ENCODE data around the gene AURKAIP1.
"Not testable (repeated sequence)": the region's sequence is repeated elsewhere in the genome, so short reads cannot be mapped to it uniquely, and the experiment has no call there.

AURKAIP1 gene

DNA sequence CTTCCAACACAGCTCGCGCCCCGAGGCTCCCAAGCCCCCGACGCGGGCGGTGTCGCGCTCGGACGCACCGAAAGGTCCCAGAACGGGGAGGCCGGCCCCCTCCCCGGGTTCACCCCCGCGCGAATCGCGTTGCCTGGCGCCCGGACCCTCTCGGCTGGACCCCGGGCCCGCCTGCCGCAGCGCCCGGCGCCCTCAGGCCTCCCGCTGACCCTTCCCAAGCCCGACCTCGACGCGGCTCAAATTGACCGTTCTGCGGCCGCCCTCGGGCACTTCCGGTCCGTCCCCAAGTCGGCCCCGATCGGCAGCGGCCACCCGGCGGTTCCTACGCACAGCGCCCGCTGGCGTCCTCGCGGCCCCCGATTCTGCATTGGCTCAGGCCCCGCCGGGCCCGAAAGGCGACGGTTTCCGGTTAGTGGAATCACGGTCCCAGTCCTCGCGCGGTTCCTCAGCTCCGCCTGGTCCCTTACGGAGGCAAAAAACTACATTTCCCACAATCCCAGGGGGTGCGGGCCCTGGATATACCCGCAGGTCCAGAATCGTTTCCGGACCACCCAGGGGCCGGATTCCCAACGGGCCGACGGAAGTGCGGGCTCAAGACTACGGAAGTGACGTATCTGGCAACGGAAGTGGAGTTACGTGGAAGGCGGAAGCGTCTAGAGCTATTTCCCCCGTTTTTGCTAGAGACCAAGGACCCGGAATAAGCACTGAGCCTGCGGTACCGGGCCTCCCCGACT, at the start of gene AURKAIP1:
Gene AURKAIP1, minus strand, starts transcription at position 279 of the 734 bp plus-strand sequence. CDS start 451 bp downstream, outside the sequence.
- DNase-seq: peak; percentile 98

DNA sequence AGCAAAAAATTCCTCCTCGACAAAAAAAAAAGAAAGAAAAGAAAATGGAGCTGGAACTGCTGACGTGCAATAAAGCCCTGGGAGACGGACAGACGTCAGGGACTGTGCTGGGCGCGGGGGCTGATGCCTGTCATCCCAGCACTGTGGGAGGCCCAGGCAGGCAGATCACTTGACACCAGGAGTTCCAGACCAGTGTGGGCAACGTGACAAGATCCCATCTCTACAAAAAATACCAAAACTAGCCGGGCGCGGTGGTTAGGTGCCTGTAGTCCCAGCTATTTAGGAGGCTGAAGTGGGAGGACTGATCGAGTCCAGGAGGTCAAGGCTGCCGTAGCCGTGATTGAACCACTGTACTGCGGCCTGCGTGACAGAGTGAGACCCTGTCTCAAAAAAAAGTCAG, 49.7 kb upstream of the AURKAIP1 start:
- no peak for DNase-seq

DNA sequence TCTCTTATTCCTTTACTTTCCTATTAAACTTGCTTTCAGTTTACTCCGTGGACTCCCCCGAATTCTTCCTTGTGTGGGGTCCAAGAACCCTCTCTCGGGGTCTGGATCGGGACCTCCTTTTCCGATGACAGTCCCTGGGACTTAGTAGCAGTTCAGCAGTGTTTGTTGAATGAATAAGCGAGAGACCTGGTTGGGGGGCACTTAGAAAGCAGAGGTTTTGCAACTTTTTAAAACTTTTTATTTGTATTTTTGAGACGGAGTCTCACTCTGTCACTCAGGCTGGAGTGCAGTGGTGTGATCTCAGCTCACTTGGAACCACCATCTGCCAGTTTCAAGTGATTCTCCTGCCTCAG, 48.2 kb upstream of the AURKAIP1 start:
- DNase-seq: no peak

DNA sequence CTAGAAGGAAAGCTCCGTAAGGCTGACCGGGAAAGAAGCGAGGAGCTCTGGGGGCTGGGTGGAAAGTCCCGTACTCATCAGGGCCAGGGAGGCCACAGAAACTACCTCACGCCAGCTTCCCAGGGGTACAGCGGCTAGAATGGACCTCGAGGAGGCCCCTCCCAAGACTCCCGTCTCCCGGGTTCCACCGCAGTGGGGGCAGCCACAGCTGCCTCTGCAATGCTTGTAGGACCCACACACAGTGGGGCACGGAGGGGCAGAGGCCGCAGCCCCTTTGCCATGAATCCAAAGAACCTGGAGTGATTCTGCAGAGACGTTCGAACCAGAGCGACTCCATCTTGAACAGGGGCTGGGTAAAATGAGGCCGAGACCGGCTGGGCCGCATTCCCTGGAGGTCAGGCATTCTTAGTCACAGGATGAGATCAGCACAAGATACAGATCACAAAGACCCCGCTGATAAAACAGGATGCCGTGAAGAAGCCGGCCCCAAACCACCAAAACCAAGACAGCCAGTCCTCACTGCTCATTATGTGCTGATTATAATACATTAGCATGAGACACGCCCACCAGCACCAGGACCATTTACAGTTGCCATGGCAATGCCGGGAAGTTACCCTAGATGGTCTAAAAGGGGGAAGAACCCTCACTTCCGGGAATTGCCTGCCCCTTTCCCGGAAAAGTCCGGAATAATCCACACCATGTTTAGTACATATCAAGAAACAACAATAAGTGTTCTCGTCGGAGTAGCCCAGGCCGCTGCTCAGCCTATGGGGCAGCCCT, 47.6 kb upstream of the AURKAIP1 start:
- no peak for DNase-seq

DNA sequence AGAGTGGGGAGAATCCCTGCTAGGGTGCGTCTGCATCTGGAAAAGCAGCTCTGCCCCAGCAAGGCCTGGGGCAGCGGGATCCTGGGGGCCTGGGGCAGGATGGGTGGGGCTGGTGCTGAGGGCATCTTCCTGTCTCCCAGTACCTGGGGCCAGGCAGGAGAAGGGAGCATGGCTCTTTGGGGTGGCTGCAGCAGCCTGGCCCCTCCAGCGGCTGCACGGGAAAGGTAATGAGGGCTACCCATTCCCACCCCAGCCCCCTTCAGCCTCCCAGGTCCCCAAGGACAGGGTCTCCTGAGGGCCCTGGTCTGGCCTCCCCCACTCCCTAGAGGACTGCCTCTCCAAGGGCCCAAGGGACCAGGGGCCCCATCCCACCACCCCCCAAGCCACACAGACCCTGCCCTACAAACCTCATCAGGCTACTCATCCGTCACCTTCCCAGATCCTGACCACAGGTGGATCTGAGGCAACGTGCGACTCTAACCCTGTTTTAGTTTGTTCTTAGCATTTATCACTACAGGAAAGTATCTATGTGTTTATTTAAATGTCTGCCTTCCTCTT, 47.0 kb upstream of the AURKAIP1 start:
- no peak for DNase-seq

DNA sequence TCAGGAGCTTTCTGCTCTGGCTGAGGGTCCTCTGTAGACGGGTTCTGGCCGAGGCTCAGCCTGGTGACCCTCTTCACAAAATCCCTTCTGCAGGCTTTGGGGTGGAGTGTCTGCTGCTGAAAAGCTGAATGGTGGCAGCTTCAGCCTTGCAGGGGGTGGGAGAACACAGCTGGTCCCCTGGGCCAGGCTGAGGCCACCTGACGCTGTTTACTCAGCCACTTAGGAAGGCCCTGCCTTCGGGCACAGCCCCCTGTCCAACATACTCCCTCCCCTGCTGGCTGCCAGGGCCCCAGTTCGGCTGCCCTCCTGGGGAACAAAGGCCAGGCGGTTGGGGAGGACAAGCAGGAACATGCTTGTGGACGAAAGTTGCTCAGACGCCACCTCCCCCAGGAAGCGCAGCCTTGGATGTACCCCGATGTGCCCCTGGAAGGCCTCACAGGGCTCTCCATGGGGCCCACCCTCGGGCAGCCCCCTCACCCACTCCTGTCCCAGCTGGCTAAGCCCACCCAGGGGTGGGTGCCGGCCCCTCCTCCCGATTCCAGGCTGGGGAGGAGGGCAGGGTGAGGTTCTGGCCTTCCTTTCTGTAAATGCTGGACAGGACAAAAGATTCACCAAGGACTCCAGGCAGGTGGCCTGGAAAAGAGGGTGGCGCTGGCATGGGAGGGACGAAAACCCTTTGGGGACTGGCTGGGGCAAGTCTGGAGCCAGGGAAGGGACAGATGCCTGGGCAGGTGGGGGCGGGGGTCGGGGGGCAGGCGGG, 46.3 kb upstream of the AURKAIP1 start, which contains the start of gene ANKRD65:
Gene ANKRD65, minus strand, starts transcription at position 130 of the 760 bp plus-strand sequence. CDS start 271 bp downstream, outside the sequence.
- DNase-seq: no peak

DNA sequence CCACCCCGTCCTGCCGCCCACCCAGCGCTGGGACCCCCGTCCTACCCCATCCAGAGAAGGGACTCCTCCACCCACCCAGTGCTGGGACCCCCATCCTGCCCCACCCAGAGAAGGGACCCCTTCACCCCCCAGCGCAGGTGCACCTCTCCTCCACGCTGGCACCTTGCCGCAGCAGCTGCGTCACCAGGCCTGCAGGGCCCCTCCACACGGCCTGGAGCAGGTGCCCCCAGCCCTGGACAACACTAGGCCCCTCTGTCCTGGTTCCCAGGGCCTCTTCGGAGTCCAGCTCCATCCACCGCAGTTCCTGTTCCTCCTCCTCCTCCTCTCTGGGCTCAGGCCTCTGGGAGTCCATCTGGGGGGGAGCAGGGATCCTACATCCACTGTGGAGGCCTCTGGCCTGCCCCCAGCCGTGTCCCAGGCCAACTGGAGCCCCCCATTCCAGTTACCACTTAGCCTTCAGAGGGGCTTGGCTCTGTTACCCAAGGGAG, 45.7 kb upstream of the AURKAIP1 start:
- no peak for DNase-seq

DNA sequence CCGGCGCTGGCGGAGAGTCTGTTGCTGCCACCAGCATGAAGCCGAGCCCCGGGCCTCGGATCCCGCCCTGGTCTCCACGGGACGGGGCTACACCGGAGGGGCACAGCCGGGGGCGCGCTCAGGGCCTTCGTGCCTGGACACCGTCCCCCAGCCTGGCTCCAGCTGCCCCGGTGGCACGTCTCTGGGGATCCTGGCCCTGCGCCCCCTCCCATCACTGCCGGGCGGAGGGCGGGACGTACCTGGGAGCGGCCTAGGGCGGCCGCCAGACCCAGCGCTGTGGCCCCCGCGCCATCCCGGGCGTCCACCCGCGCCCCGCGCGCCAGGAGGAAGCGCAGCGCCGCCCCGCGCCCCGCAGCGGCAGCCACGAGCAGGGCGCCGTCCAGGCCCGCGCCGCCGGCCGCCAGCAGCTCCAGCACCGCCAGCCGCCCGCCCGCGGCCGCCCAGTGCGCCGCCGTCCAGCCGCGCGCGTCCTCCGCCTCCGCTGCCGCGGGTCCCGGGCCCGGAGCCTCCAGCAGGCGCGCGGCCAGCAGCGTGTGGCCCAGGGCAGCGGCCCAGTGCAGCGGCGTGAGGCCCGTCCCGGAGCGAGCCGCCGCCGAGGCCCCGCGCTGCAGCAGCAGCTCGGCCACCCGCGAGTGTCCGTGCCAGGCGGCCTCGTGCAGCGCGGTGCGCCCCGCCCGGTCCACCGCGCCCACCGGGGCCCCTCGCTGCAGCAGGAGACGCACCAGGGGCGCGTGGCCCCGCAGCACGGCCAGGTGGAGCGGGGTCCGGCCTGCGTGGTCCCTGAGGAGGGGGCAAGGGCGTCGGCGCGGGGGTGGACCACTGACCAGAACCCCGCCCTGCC, 45.0 kb upstream of the AURKAIP1 start:
- no peak for DNase-seq

DNA sequence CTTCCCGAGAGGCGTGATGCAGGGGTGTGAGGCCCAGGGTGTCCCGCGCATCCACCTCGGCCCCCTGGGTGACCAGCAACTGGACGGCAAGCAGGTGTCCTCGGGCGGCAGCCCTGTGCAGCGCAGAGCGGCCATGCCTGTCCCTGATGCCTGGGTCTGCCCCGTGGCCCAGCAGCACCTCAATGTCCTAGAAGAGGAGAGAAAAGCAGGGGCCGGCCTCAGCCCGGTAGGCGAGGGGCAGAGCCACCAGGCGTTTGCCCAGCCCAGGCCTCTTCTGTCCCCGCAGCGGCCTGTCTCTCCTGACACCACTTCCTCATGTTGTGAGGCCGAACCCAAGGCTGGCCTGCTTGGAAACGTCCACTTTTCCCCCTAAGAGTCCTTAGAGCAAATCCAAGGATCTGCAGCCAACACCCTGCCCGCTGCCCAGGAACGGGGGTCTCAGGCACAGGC, 44.4 kb upstream of the AURKAIP1 start:
- DNase-seq: no peak

DNA sequence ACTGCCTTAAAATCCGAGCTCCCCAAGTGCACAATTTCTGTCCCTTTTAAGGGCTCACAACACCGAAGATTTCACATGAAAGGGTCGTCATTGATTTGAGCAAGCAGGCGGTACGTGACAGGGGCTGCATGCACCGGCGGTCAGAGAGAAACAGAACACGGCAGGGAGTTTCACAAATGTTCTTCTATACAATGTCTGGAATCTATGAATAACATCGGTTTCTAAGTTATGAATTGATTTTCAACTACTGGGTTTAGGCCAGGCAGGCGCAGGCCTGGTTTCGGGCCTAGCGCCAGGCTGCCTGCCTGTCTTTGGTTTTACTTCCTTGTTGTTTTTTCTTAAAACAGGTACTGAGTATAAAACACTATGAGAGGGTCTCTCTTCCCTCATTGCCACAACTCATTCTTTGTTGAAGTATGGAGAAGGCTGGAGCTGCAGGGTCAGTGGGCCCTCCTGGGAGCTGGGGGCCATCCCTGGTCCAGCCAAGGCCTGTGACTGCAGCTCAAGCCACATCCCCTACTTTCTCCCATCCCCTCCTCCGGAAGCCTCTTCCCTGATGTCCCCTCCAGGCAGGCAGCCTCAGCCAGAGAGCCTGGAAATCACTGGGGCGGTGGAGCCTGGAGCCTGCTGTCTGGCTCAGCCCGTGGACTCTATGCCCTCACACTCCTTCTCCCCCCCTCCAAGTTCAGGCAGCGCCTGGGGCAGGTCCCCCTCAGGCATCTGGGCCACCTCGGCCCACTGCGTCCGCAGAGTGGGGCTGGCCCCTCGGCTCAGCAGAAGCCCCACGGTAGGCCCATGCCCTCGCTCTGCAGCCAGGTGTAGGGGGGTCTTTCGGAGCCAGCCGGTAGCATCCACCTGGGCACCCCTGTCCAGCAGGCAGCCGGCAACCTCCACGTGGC, 43.7 kb upstream of the AURKAIP1 start:
- DNase-seq: no peak

DNA sequence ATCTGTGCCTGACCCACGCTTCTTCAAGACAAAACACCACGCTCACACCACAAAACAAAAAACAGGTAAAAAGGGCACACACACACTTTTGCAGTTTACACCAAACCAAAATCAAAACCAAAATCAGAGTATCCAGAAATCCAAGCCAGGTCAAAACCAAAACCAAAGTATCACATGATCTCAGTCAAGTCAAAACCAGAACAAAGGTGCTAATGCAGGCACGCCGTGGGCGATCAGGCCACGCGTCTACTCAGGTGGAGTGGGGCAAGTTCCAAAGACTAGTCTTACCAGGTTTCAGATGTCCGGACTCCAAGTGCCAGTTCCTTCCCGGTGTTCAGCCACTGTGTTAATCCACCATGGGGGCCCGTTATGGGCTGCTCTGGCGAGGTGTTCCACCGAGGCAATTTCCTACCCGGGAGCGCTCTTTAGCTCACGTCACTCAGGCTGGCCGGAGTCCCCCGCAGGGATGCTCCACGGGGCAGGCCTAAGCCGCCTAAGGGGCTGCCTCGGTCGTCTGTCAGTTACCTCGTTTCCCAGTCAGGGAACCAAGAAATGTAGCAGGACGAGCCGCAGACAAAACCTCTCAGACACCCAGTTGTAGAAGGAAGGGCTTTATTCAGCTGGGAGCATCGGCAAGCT, 42.9 kb upstream of the AURKAIP1 start:
- not testable (repeated sequence) for DNase-seq

DNA sequence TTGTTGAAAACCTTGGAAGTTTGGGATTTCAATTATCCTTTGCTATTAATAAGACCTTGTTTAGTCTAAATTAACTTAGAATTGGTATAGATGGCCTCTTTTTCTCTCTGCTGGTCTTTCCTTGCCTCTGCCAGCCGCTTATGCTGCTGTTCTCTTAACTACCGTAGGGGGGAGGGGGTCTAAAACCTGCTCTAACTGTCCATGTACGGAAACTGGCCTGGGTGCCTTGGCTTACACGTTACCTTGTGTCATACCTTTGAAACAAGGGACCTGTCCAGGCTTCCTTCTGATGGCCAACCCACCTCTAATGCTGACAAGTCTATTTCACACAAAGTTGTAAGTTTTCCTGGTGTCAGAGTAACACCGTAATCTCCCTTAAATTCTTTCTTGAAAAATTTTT, 42.4 kb upstream of the AURKAIP1 start:
- not testable (repeated sequence) for DNase-seq

DNA sequence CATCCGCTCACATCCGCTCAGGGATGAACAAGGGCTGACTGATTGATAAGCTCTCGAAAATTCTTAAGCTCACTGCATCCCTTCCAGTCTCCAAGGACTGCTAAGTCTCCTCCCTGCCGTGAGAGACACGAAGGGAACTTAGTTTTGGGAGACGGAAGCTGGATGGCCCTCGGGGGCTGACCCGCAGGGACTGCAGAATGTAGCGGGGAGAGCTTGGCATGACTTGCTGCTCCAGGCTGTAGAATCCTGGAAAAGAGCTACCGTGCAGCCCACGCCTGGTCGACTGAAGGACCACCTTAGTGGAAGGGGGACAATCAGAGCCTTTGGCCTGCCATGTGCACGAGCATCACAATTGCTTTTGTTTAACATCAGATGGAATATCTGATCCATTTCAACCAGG, 40.7 kb upstream of the AURKAIP1 start:
- DNase-seq: no peak

DNA sequence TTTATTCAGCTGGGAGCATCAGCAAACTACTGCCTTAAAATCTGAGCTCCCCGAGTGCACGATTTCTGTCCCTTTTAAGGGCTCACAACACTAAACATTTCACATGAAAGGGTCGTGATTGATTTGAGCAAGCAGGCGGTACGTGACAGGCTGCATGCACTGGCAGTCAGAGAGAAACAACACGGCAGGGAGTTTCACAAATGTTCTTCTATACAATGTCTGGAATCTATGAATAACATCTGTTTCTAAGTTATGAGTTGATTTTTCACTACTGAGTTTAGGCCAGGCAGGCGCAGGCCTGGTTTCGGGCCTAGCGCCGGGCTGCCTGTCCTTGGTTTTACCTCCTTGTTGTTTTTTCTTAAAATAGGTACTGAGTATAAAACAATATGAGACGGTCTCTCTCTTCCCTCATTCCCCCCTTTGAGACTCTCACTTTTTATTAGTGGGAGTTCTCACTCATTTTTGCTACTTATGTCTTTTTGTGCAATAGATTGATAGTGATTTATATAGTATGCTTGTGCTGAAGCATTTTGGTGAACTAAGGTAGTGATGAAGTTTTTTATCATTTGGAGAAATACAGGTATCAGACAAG, 37.4 kb upstream of the AURKAIP1 start:
- not testable (repeated sequence) for DNase-seq

DNA sequence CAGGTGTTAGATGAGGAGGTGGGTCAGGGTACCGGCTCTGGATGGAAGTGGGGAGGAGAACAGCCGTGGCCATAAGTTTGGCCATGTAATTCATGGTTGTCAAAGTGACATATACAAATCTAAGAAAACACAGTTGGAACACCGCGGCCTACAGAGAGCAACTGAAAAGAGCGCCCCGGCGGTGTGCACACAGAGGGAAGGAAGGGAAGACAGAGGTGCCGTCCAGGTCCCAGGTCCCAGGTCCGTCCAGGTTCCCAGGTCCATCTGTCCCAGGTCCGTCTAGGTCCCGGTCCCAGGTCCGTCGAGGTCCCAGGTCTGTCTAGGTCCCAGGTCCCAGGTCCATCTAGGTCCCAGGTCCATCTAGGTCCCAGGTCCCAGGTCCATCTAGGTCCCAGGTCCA, 36.6 kb upstream of the AURKAIP1 start:
- no peak for DNase-seq

DNA sequence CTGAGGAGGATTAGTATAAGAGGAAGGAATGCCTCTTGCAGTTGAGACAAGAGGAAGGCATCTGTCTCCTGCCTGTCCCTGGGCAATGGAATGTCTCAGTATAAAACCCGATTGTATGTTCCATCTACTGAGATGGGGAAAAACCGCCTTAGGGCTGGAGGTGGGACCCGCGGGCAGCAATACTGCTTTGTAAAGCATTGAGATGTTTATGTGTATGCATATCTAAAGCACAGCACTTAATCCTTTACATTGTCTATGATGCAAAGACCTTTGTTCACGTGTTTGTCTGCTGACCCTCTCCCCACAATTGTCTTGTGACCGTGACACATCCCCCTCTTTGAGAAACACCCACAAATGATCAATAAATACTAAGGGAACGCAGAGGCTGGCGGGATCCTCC, 35.2 kb upstream of the AURKAIP1 start:
- not testable (repeated sequence) for DNase-seq

DNA sequence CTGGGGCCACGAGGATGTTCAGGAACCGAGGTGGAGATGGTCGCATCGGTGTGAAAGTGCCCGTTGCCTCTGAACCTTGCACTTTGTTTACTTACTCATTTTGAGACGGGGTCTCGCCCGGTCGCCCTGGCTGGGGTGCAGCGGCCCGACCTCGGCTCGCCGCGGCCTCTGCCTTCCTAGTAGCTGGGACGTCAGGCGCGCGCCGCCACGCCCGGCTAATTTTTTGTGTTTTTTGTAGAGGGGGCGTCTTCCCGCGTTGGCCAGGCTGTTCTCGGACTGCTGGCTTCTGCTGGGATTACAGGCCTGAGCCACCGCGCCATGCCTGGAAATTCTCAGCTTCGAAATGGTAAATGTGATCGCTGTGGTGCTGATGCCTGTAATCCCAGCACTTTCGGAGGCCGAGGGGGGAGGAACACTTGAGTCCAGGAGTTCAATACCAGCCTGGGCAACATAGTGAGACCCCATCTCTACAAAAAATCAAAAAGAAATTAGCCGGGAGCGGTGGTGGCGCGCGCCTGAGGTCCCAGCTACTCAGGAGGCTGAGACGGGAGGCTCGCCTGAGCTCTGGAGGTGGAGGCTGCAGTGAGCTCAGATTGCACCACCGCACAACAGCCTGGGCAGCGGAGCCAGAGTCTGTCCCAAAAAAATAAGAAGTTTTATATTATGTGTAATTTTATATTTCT, 32.8 kb upstream of the AURKAIP1 start:
- peak; percentile 32 for DNase-seq

DNA sequence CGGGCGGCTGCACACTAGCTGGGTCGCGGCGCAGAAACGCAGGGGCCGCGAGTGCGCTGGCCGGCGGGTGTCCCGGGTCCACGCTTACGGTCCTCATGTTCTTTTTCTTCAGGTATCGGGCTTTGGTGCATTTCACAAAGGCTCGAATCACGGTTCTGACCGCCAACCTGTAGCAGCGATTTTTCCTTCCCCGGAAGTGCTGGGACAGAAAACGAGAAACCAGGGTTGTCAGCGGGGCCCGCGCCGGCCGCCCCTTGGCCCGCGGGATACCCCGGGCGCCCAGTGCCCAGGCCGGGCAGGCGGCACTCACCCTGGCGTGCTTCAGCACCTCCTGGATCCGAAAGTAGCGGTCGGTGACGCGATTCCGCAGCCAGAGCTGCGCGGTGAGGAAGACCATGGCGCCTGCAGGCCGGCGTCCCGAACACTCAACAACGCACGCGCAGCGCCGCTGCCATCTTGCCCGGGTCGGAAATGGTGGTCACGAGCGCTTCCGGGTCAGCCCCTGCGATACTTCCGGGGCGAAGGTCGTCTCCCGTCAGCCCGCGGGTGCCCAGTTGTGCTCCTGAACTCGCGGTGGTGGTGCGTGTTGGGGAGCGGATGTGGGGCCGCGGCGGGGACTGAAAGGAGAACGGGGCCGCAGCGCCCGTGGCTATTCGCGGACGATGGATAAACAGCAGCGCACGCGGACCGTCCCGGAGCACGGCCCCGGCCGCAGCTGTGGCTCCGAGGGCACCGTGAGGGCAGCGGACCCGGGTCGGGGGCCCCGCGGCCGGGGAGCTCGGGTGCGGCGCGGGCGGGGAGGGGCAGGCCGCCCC, 32.0 kb upstream of the AURKAIP1 start, which contains the start of gene MRPL20:
Gene MRPL20, minus strand, starts transcription at position 473 of the 815 bp plus-strand sequence. Its CDS starts 76 bp downstream, at position 397.
- DNase-seq: peak; percentile 97
